Stimulated activated effector memory CD8-positive, alpha-beta T cell treated with anti-CD3 and anti-CD28 coated beads, Interleukin-12 subunit alpha, Interleukin-12 subunit beta, amount 100 ng/mL, for 72 hours (primary cell): ENCODE data around the gene GSN.

ENCODE experiments used
- ATAC-seq: fragments of 150-1000 bp; cut with Tn5 transposase; 2 replicates; pipeline ENCODE4 v1.10.0; 2021
- DNase-seq, 2 donors: peaks; one replicate each; pipeline ENCODE4 v3.0.0; 2021 to 2022; ENCODE audit warnings: low spot score in 2 of 2
- H3K27ac Mint-ChIP-seq: one replicate; pipeline ENCODE4 v1.8.0; 2022; ENCODE audit warnings: mild to moderate bottlenecking, mixed read lengths
- H3K36me3 Mint-ChIP-seq: one replicate; pipeline ENCODE4 v1.8.0; 2022; ENCODE audit warnings: mild to moderate bottlenecking, mixed read lengths
- H3K4me1 Mint-ChIP-seq: one replicate; pipeline ENCODE4 v1.8.0; 2022; ENCODE audit warnings: mixed read lengths
- H3K4me3 Mint-ChIP-seq: one replicate; pipeline ENCODE4 v1.8.0; 2022; ENCODE audit warnings: mild to moderate bottlenecking, mixed read lengths
- H3K9me3 Mint-ChIP-seq: one replicate; pipeline ENCODE4 v1.8.0; 2022; ENCODE audit warnings: mixed read lengths

Gene GSN

DNA sequence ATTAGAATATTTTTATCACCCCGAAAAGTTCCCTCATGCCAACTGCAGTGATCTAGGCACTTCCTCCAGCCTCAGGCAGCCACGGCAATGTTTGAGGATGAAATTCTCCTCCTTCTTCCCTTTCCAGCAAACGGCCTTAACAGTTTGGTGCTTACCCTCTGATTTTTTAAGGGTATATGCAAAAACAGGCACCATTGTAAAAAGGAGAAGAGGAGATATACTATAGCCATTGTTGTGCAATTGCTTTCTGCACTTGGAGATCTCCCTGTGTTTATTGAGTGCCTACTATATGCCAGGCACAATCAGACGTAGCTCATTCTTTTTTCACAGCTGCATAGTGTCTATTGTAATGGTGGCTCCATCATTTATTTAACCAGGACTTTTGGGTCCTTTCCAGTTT, 29.4 kb downstream of the GSN start:
- peaks cover 18% of the 10 kb centered on the region for H3K4me1 Mint-ChIP-seq
- no peaks in the 10 kb centered on the region for H3K36me3 Mint-ChIP-seq
- no peak overlapping the region for H3K27ac Mint-ChIP-seq
- no peak for ATAC-seq
- no peak for DNase-seq
- H3K9me3 Mint-ChIP-seq = no peaks in the 10 kb centered on the region
- H3K4me3 Mint-ChIP-seq = no peak overlapping the region

DNA sequence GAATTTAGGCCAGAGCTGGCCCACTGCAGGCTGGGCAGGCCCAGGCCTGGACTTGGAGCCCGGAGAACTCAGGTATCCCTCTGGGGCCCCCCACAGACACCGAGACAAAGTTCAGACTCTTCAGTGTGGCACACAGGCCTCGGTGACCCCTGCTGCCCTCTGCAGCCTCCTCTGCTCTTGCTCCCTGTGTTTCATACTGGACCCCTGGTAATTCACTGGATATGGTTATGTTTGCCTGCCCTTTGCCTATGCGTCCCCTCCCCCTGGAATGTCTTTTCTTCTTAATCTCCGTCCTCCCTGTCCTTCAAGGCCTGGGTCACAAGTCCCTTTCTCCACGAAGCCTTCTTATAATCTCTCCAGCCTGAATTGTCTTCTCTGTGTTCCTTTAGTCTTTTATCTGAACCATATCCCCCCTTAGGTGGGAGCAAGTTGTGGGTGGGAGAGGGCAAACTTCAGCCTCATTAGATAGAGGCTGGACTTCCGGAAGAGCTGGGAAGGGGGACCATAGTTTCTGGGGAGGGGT, 30.1 kb downstream of the GSN start:
- H3K27ac Mint-ChIP-seq = no peak overlapping the region
- H3K9me3 Mint-ChIP-seq = no peaks in the 10 kb centered on the region
- H3K4me3 Mint-ChIP-seq = peak overlapping the region; percentile 45
- peaks cover 18% of the 10 kb centered on the region for H3K4me1 Mint-ChIP-seq
- ATAC-seq = no peak
- H3K36me3 Mint-ChIP-seq = no peaks in the 10 kb centered on the region
- DNase-seq = no peak

DNA sequence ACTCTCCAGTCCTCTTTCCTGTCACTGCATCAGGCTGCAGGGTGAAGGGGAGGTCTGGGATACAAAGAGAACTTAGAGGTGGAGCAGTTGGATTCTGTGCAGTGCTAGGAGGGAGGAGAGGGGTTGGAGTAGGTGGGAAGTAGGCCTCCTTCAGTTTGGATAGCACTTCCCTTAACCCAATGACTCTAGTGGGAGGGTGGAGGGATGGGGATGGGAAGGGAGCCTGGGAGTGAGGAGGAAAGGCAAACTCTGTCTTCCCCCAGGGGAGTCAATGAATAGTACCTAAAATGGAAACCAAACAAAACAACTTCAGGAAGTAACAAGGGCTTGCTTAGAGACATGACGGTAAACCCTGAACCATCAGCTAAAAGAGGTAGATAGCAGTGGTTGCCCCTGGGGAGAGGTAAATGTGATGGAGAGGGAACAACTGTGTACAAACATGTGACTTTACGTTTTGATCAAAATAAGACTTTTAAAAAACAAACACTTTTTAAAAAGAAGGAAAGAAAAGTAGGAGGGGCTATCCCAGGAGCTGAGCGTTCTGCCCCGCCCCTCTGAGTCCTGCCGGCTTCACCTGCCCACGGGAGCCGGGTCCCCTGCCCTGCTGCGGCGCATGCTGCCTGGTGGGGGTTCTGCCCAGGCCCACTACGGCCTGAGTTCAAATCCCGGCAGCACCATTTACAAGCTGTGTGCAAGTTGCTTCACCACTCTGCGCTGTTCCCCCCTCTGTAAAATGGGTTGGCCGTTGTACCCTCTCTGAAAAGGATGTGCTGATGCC, 30.9 kb downstream of the GSN start:
- Mint-ChIP-seq H3K4me1 (peaks cover 18% of the 10 kb centered on the region), H3K4me3 (peak overlapping the region; percentile 45), H3K36me3 (no peaks in the 10 kb centered on the region), H3K9me3 (no peaks in the 10 kb centered on the region), H3K27ac (no peak overlapping the region)
- peak; percentile 3 for ATAC-seq
- DNase-seq = no peak

DNA sequence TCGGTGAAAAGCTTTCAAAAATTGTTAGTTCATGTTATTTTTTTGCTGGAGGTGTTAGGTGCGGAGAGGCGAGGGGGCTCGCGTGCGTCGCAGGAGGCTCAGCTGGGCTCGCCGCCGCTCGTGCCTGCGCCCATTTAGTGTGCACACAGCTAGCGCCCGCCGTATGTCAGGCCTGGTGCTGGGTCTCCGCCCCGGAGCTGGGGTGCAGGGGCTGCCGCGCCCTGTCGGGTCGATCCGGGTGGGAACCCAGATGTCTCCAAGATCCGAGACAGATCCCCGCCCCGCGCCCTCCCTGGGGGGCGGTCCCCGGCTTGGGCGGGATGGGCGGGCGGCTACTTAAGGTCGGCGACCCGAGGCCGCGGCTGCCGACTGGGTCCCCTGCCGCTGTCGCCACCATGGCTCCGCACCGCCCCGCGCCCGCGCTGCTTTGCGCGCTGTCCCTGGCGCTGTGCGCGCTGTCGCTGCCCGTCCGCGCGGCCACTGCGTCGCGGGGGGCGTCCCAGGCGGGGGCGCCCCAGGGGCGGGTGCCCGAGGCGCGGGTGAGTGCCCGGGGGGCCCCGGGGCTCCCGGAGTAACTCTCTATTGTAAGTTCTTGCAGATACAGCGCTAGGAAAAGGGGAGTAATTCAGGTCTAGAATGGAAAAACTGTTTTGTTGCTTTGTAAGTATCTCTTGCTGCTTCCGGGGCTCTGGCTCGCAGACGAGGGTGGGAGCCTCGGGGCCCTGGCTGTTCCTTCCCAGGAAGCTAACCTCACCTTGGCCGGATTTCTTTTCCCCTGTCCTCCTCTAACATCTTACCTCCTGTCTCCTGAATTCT, 31.7 kb downstream of the GSN start:
- Mint-ChIP-seq H3K4me1 (peaks cover 18% of the 10 kb centered on the region), H3K9me3 (no peaks in the 10 kb centered on the region), H3K4me3 (peak overlapping the region; percentile 45), H3K27ac (no peak overlapping the region), H3K36me3 (no peaks in the 10 kb centered on the region)
- DNase-seq (peak in 1 of 2 donors; percentile 55), ATAC-seq (peak; percentile 59)

DNA sequence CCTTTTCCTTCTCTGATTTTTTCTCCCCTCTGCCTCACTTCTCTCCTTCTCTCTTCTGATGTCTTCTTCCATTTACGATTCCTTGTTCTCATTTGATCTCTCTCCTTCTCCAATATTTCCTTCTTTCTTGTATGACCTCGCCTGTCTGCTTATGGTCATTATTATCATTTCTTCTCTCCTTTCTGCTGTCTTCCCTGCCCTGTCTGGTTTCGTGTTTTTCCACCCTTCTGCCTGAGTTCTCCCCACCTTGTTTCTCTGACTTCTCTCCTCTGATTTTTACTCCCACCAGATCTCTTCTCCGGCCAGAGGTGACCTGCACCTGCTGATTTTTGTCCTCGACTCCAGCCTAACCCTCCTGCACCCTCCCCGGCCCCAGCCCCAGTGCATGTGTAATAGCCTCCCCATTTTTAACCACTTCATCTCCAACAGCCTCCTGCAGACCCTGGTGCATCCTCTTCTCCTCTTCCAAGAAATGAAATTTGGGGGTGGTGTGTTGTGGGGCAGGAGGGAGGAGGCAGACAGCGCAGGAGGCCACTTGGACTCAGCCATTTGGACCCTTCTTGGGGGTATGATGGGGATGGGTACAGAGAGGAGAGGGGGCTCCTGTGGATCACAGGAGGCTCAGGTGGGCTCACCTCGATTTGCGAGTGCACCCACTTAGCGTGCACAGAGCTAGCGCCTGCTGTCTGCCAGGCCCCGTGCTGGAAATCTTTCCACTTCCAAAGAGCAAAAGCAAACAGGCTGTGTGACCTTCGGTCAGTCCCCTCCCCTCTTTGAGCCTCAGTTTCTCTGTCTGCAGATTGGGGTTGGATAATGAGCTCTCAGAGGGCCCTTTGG, 32.5 kb downstream of the GSN start:
- Mint-ChIP-seq H3K36me3 (no peaks in the 10 kb centered on the region), H3K4me1 (peaks cover 18% of the 10 kb centered on the region), H3K9me3 (no peaks in the 10 kb centered on the region), H3K27ac (no peak overlapping the region), H3K4me3 (peak overlapping the region; percentile 45)
- ATAC-seq (no peak), DNase-seq (no peak)

DNA sequence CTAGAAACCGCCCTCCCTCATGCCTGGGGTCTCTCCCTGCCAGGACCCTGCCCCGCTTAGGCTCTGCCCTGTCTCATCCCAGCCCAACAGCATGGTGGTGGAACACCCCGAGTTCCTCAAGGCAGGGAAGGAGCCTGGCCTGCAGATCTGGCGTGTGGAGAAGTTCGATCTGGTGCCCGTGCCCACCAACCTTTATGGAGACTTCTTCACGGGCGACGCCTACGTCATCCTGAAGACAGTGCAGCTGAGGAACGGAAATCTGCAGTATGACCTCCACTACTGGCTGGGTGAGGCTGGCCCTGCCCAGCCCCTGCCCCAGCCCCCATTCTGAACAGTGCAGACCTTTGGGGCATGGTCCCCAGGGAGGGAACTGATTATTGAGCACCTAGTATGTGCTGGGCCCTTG, 33.9 kb downstream of the GSN start:
- peaks cover 18% of the 10 kb centered on the region for H3K4me1 Mint-ChIP-seq
- H3K9me3 Mint-ChIP-seq = no peaks in the 10 kb centered on the region
- no peak for DNase-seq
- no peak overlapping the region for H3K4me3 Mint-ChIP-seq
- ATAC-seq = no peak
- no peaks in the 10 kb centered on the region for H3K36me3 Mint-ChIP-seq
- H3K27ac Mint-ChIP-seq = no peak overlapping the region

DNA sequence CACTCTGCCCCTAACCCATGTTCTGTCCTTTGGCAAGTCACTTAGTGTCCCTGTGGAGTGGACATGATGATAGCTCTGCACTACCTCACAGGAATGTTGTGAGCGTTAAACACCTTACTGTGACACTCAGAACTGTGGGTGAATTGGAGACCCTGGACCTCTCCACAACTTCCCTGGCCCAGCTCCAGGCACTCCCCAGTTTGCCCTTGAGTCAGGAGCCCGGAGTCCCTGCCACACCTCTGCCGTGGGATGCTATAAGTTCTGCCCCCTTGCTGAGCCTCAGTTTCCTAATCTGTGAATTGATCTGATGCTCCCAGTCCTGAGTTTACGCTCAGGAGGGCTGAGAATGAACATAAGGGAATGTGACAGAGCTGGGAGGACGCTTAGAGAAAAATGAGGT, 34.4 kb downstream of the GSN start:
- peaks cover 18% of the 10 kb centered on the region for H3K4me1 Mint-ChIP-seq
- no peak for ATAC-seq
- H3K36me3 Mint-ChIP-seq = no peaks in the 10 kb centered on the region
- H3K4me3 Mint-ChIP-seq = no peak overlapping the region
- H3K27ac Mint-ChIP-seq = no peak overlapping the region
- H3K9me3 Mint-ChIP-seq = no peaks in the 10 kb centered on the region
- no peak for DNase-seq

DNA sequence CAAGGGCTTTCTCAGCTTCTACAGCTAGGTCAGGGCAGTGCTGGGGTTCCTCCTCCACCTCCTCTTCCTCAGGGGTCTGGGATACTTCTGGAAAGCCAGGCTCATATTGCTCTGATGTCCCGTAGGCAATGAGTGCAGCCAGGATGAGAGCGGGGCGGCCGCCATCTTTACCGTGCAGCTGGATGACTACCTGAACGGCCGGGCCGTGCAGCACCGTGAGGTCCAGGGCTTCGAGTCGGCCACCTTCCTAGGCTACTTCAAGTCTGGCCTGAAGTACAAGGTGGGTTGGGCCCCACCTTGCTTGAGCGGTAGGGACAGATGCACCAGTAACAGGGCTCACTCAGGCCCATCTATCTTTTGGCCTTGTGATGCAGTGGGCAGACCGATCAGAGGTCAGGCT, 34.8 kb downstream of the GSN start:
- H3K9me3 Mint-ChIP-seq = no peaks in the 10 kb centered on the region
- no peak overlapping the region for H3K4me3 Mint-ChIP-seq
- H3K27ac Mint-ChIP-seq = no peak overlapping the region
- ATAC-seq (no peak), DNase-seq (no peak)
- peaks cover 4% of the 10 kb centered on the region for H3K36me3 Mint-ChIP-seq
- peaks cover 18% of the 10 kb centered on the region for H3K4me1 Mint-ChIP-seq

DNA sequence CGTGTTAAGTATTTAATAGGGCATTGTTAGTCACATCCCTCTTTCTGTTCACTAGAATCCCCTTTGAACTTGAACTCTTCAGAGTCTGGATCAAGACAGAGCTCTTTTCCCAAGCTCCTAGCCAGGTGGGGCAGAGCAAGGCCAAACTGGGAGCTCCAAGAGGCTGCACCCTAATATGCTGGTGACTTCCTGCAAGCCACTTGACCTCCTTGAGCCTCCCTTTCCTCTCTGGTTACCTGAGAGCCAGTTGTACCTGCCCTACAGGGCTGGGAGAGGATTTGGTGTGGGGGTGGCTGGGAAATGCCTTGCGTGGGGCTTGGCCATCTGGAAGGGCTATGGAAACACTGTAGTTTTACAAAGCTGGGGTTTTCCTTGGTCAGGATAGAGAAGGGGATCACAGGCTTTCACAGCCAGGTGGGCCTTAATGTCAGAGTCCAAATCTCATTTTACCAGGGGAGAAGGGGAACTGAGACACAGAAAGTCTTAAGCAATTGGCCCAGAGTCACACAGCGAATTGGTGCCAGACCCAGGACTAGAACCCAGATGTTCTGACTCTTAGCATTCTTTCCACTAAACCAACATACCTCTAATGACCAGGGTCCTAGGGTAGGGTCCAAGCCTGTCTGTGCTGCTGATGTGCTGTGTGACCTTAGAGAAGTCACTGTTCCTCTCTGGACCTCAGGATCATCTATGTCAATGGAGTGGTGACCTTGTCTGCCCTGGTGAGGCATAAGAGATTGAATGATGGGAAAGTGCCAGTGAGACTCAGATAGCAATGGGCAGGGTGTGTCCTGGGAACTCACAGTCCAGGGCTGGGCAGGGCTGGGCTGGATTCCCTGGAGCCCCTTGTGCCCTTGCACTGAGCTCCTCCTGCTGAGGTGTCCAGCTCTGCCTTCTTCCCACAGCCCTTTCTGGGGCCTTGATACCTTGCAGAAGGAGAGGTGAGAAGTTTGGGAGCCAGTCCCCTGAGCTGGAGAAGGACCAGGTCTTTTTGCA, 35.8 kb downstream of the GSN start:
- H3K4me1 Mint-ChIP-seq = peaks cover 12% of the 10 kb centered on the region
- no peak for DNase-seq
- no peak for ATAC-seq
- no peak overlapping the region for H3K4me3 Mint-ChIP-seq
- peaks cover 6% of the 10 kb centered on the region for H3K36me3 Mint-ChIP-seq
- H3K27ac Mint-ChIP-seq = peak overlapping the region; percentile 18
- H3K9me3 Mint-ChIP-seq = no peaks in the 10 kb centered on the region

DNA sequence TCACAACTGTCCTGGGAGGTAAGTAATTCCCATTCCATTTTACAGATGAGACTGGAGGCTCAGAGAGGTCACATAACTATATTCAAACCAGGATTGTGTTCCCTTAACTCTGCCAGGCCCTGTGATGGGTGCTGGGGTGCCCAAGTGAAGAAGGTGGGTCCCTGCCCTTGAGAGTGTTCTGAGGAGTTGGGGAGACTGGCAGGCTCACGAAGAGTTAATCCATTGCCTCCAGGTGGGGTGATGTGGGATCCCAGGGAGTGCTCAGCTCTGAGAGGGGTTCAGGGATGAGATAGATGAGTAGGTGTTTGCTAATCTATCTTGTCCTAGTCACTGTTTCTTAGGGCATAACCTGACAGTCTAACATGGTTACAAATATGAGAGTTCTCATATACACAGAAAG, 36.7 kb downstream of the GSN start:
- DNase-seq = no peak
- Mint-ChIP-seq H3K4me1 (peaks cover 8% of the 10 kb centered on the region), H3K4me3 (no peak overlapping the region), H3K9me3 (no peaks in the 10 kb centered on the region), H3K36me3 (peaks cover 6% of the 10 kb centered on the region), H3K27ac (no peak overlapping the region)
- ATAC-seq = no peak

DNA sequence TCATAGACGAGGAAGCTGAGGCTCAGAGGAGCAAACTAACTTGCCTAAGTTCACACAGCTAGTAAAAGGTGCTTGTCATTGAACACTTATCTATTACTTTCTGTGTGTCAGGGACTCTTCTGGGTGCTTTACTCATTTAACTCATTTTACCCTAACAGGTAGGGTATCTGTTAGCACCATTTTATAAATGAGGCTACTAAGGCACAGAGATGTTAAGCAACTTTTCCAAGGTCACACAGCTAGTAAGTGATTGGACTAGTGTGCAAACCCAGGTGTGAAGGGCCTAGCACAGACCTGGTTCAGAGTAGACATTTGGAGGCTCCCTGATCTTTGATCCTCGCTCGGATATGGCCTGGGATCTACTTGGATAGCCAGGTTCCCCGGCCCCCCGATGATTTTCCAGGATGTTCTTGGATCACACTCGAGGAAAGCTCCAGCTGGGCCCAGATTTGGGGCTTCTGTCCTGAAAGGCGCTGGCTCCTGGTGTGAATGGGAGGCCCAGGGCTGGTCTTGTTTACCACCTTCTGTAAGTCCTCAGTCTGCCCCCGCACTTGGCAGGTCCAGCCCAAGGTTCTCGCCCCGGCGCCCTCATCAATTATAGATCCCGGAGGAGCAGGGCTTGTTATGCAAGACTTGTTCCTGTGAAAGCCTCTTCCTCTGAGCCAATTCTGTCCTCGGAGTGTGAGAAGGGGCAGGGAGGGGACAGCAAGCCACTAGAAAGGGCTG, 37.5 kb downstream of the GSN start:
- Mint-ChIP-seq H3K27ac (no peak overlapping the region), H3K4me1 (peaks cover 2% of the 10 kb centered on the region), H3K36me3 (peaks cover 6% of the 10 kb centered on the region), H3K9me3 (no peaks in the 10 kb centered on the region), H3K4me3 (no peak overlapping the region)
- ATAC-seq = no peak
- DNase-seq = no peak

DNA sequence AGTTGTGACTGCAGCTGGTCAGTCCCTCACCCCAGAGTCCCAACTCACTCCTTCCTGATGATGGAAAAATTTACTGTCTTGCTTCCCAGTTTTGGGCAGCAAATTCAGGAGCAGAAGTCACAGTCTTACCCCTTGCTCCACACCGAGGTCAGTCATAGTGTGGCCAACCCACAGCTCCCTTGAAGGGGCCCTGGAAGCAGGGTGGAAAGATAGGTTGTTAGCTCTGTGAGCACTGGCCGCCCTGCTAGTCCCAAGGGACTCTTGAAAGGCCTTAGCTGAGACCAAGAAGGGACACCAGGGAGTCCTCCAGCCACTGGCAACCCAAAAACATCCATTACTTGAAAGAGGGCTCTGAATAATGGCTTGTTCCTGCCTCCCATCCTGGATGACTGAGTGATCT, 40.0 kb downstream of the GSN start:
- Mint-ChIP-seq H3K9me3 (no peaks in the 10 kb centered on the region), H3K4me1 (no peaks in the 10 kb centered on the region), H3K27ac (no peak overlapping the region), H3K4me3 (no peak overlapping the region), H3K36me3 (peaks cover 6% of the 10 kb centered on the region)
- ATAC-seq (no peak), DNase-seq (no peak)

DNA sequence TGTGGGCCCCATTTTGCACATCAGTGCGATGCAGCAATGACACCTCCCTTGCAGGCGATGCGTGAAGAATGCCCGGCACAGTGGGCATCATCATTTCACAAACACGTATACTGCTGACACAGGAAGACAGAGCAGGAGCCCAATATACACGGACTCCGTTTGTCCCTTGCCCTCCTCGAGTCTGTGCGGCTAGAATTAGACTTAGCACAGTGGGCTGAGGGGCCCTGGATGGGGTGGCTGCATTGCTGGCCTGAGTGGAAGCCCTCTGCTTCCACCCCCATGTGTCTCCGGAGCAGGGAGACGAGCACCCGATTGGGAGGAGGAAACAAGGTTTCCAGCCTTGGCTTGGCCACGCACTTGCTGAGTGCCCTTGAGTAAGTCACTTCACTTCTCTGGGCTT, 40.8 kb downstream of the GSN start:
- H3K4me3 Mint-ChIP-seq = no peak overlapping the region
- no peak overlapping the region for H3K27ac Mint-ChIP-seq
- H3K4me1 Mint-ChIP-seq = no peaks in the 10 kb centered on the region
- H3K36me3 Mint-ChIP-seq = peaks cover 6% of the 10 kb centered on the region
- ATAC-seq (no peak), DNase-seq (no peak)
- no peaks in the 10 kb centered on the region for H3K9me3 Mint-ChIP-seq

DNA sequence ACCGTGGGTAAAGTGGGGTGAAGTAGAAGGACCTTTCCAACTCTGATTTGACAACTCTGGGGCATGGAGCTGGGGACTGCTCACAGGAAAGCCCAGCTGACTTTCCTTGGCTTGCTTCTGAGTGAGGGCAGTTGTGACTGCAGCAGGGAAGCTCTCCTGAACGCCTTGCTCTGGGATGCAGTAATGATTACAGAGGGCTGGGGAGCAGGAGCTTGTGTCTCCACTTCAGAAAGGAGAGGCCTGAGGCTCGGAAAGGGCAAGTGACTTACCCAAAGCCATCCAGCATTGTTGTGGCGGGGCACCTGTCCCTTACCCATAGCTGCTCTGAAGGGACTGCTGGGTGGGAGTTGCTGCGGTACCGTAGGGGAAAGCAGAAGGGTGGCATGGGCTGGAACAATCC, 41.2 kb downstream of the GSN start:
- peaks cover 6% of the 10 kb centered on the region for H3K36me3 Mint-ChIP-seq
- ATAC-seq (no peak), DNase-seq (no peak)
- H3K4me1 Mint-ChIP-seq = no peaks in the 10 kb centered on the region
- H3K27ac Mint-ChIP-seq = no peak overlapping the region
- H3K4me3 Mint-ChIP-seq = no peak overlapping the region
- H3K9me3 Mint-ChIP-seq = no peaks in the 10 kb centered on the region
